ENCODE measurements around the gene RFT1.

RFT1 gene, protein sequence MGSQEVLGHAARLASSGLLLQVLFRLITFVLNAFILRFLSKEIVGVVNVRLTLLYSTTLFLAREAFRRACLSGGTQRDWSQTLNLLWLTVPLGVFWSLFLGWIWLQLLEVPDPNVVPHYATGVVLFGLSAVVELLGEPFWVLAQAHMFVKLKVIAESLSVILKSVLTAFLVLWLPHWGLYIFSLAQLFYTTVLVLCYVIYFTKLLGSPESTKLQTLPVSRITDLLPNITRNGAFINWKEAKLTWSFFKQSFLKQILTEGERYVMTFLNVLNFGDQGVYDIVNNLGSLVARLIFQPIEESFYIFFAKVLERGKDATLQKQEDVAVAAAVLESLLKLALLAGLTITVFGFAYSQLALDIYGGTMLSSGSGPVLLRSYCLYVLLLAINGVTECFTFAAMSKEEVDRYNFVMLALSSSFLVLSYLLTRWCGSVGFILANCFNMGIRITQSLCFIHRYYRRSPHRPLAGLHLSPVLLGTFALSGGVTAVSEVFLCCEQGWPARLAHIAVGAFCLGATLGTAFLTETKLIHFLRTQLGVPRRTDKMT

DNA sequence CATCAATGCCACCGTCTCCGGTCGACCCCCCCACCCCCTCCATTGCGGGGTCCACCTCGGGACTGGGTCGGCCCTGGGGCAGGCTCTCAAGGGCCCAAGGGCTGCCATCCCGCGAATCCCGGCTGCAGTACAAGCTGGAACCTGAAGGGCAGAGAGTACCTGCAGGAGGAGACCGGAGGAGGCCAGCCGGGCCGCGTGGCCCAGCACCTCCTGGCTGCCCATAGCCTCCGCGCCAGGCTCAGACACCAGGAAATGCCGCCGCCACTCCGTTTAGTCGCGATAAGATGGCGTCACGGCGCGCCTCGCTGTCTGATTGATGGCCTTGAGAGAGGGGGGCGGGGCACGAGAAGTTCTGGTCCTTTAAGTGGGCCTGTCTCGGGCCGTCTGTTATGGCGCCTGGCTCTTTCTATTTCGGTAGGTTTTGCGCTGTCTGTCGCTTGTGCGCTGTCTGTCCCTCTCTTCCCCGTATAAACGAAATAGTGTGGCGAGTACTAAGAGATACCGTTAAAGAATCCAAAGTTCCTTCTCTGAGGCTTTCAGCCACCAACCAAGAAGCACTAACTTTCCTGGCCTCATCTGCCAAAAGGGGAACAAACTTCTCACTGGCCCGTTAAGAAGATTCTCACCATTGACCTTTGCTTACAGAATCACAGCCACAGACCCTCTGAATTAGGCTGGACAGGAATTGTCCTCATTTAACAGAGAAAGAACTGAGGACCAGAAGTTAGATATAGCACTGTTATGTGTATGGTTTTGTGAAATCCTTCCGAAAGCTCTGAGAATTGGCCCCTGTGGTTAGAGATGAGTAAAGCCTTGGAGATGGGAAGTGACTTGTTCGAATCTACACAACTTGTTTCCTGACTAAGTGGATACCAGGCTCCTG is at the start of gene RFT1:
Gene RFT1 (minus strand): TSS at position 257 of the 883 bp plus-strand sequence. CDS start 35 bp downstream, at position 222.
- intact Hi-C loops (cut with DNase I; ENCODE audit: low total_unique reads): no loop called here
- H3K27ac ChIP-seq: peak within 1 kb of the TSS; percentile 83 to 92

DNA sequence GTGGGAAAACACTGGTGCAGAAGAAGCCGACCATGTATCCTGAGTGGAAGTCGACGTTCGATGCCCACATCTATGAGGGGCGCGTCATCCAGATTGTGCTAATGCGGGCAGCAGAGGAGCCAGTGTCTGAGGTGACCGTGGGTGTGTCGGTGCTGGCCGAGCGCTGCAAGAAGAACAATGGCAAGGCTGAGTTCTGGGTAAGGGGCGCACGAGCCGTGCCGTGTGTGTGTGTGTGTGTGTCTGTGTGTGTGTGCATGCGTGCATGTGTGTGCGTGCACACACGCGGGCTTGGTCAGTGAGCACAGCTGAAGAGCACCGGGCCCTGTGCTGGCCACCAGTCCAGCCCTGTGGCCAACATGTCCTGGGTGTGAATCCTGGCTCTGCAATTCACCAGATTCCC is 49.3 kb upstream of the RFT1 start:
- no peak for DNase-seq
- no peak overlapping the region for H3K4me3 ChIP-seq
- H3K27me3 ChIP-seq: no peaks in the 10 kb centered on the region
- peaks cover 0 to 4% (median 0%) of the 10 kb centered on the region in 4 donors for H3K4me1 ChIP-seq
- intact Hi-C loops (cut with DNase I; ENCODE audit: low total_unique reads): no loop called here
- no peak overlapping the region for H3K27ac ChIP-seq
- TF ChIP-seq CTCF (IDR thresholded peaks at IDR 0.05): no peak
- H3K9me3 ChIP-seq: no peaks in the 10 kb centered on the region
- H3K36me3 ChIP-seq: peaks cover 53 to 81% (median 60%) of the 10 kb centered on the region in 3 donors

More for the DNA sequence above, at the start of gene RFT1:
- Histone ChIP-seq H3K27me3 (no peaks in the 10 kb centered on the region), H3K4me3 (peak within 1 kb of the TSS; percentile 89 to 93), H3K9me3 (no peaks in the 10 kb centered on the region), H3K36me3 (peaks cover 2 to 8% (median 4%) of the 10 kb centered on the region in 3 donors), H3K4me1 (peaks cover 0 to 16% (median 11%) of the 10 kb centered on the region in 4 donors)
- no peak for TF ChIP-seq CTCF (IDR thresholded peaks at IDR 0.05)
- peak; percentile 99 to 100 for DNase-seq

- DNase-seq: no peak
- Histone ChIP-seq H3K27ac (no peak overlapping the region), H3K4me1 (peaks cover 0 to 4% (median 0%) of the 10 kb centered on the region in 4 donors), H3K9me3 (no peaks in the 10 kb centered on the region), H3K4me3 (no peak overlapping the region), H3K36me3 (peaks cover 46 to 77% (median 52%) of the 10 kb centered on the region in 3 donors), H3K27me3 (no peaks in the 10 kb centered on the region)
- TF ChIP-seq CTCF (IDR thresholded peaks at IDR 0.05): no peak
- intact Hi-C loops (cut with DNase I; ENCODE audit: low total_unique reads): no loop called here
Observed at GRCh38 chr3:53178246-53178645, 48.0 kb upstream of the RFT1 start.

- TF ChIP-seq CTCF (IDR thresholded peaks at IDR 0.05): no peak
- H3K4me3 ChIP-seq: no peak overlapping the region
- H3K36me3 ChIP-seq: peaks cover 26 to 65% (median 28%) of the 10 kb centered on the region in 3 donors
- peaks cover 0 to 13% (median 3%) of the 10 kb centered on the region in 4 donors for H3K4me1 ChIP-seq
- H3K9me3 ChIP-seq: no peaks in the 10 kb centered on the region
- intact Hi-C loops (cut with DNase I; ENCODE audit: low total_unique reads): no loop called here
- no peak overlapping the region for H3K27ac ChIP-seq
- no peaks in the 10 kb centered on the region for H3K27me3 ChIP-seq
- DNase-seq: no peak
Observed at GRCh38 chr3:53175613-53176540, 45.6 kb upstream of the RFT1 start.
